HepG2 (cell line): ENCODE results near the gene IP6K3. TPM values are rescaled to one million over a fixed set of nuclear protein-coding genes. Genes with fewer than 3 reads are reported as not detected.

Experiments
- ATAC-seq: fragments of 200-7000 bp; cut with Tn5 transposase; 3 replicates; pipeline ENCODE4 v1.9.1; 2020; ENCODE audit warnings: mild to moderate bottlenecking, moderate library complexity
- BruUV-seq: library from RNA; stranded (reverse); fragments of 400-500 nt; replicated peaks from 2 replicates; lab custom pipeline; 2021; lab: Mats Ljungman, UMichigan
- CTCF ChIA-PET: fragments of 300-600 bp; formaldehyde crosslinking; extraction: SDS; loops from one replicate; lab custom pipeline; 2021; ENCODE audit warnings: low total read pairs, inconsistent platforms, low intra/inter-chr PET ratio; lab: Yijun Ruan, JAX
- POLR2A ChIA-PET: fragments of 350-600 bp; sonication (Branson Sonifier 250); formaldehyde crosslinking; loops from one replicate; lab custom pipeline; 2020; ENCODE audit warnings: antibody characterized with exemption, inconsistent platforms; lab: Yijun Ruan, JAX
- DNase-seq: peaks from one replicate; pipeline ENCODE4 v3.0.0-alpha.2; 2015; ENCODE audit warnings: low spot score
- FAIRE-seq: peaks from 3 replicates; lab custom pipeline; 2011; peaks lifted over from hg19 to GRCh38; lab: Jason Lieb, UNC
- H2AFZ ChIP-seq: one replicate; pipeline ENCODE4 v1.6.1; 2011; ENCODE audit warnings: low read length, inconsistent platforms
- H3K27ac ChIP-seq: fragments of 300-600 bp; 3 replicates; pipeline ENCODE4 v1.8.0; 2011; ENCODE audit warnings: mixed run types, mild to moderate bottlenecking, mixed read lengths, low read length, inconsistent platforms; ENCODE audit not compliant: insufficient read depth; ENCODE audit errors: extremely low read length
- H3K27me3 ChIP-seq, 2 experiments: fragments of 200-600 bp in 1 of 2; 2 replicates in 1 of 2; 3 replicates in 1 of 2; pipeline versions ENCODE4 v1.6.0 to v1.8.0; 2011; ENCODE audit warnings: low read length in 2 of 2, mild to moderate bottlenecking in 2 of 2, moderate library complexity in 2 of 2, inconsistent platforms in 1 of 2; ENCODE audit not compliant: insufficient read depth in 2 of 2, control insufficient read depth in 1 of 2
- H3K36me3 ChIP-seq, 2 experiments: fragments of 200-600 bp in 1 of 2; replicated peaks in 1 of 2; 2 replicates in 1 of 2; 3 replicates in 1 of 2; pipeline versions ENCODE4 v1.5.1 to v1.8.0; 2011; ENCODE audit warnings: low read length in 2 of 2, inconsistent platforms in 1 of 2; ENCODE audit not compliant: insufficient read depth in 2 of 2, control insufficient read depth in 1 of 2
- H3K4me1 ChIP-seq: 2 replicates; pipeline ENCODE4 v1.5.1; 2012; ENCODE audit warnings: low read length, inconsistent platforms; ENCODE audit not compliant: insufficient read depth
- H3K4me2 ChIP-seq: 2 replicates; pipeline ENCODE4 v1.6.0; 2011; ENCODE audit warnings: low read depth, low read length, inconsistent platforms
- H3K4me3 ChIP-seq, 3 experiments: fragments of 200-600 bp in 1 of 3; sonication (generic), shearing (Covaris generic) in 1 of 3; replicated peaks in 1 of 3; 2 replicates each; pipeline ENCODE4 v1.5.1; 2011 to 2016; ENCODE audit warnings: low read length in 3 of 3, inconsistent platforms in 2 of 3, low read depth in 2 of 3, mild to moderate bottlenecking in 2 of 3, control low read depth in 1 of 3, mixed read lengths in 1 of 3; ENCODE audit not compliant: insufficient read depth in 1 of 3
- H3K79me2 ChIP-seq: one replicate; pipeline ENCODE4 v1.6.1; 2011; ENCODE audit warnings: low read length, inconsistent platforms; ENCODE audit not compliant: insufficient read depth
- H3K9ac ChIP-seq: 2 replicates; pipeline ENCODE4 v1.6.0; 2011; ENCODE audit warnings: mild to moderate bottlenecking, low read depth, low read length, inconsistent platforms; ENCODE audit not compliant: insufficient read depth
- H3K9me3 ChIP-seq: 2 replicates; pipeline ENCODE4 v1.5.1; 2012; ENCODE audit warnings: mild to moderate bottlenecking, low read length
- H4K20me1 ChIP-seq: 2 replicates; pipeline ENCODE4 v1.6.0; 2011; ENCODE audit warnings: inconsistent platforms, mild to moderate bottlenecking, low read length, moderate library complexity; ENCODE audit not compliant: insufficient read depth
- FOSL2 ChIP-seq: sonication (generic); formaldehyde crosslinking; IDR thresholded peaks from 2 replicates; pipeline ENCODE4 v1.4.0; 2020; ENCODE audit warnings: missing genetic modification reagents
- POLR2AphosphoS5 ChIP-seq: IDR thresholded peaks from 2 replicates; pipeline ENCODE4 v1.6.1; 2012; ENCODE audit warnings: low read depth, low read length
- ZEB1 ChIP-seq: IDR thresholded peaks from 2 replicates; pipeline ENCODE4 v1.6.1; 2012; ENCODE audit warnings: mild to moderate bottlenecking, low read depth, inconsistent platforms; ENCODE audit not compliant: insufficient replicate concordance
- ZNF101 ChIP-seq: sonication (generic); formaldehyde crosslinking; IDR thresholded peaks from 2 replicates; pipeline ENCODE4 v1.4.0; 2020; ENCODE audit warnings: mild to moderate bottlenecking, low read depth, missing genetic modification reagents, borderline replicate concordance
- WGBS: methylation state at CpG from one replicate; pipeline ENCODE4 v1.1.6; 2017; ENCODE audit warnings: low lambda C conversion rate; 5-methylcytosine and 5-hydroxymethylcytosine counted together
- in situ Hi-C: cut with HindIII; loops from 2 replicates; pipeline ENCODE4 v1.10.0; 2017; ENCODE audit warnings: low pct_unique_long_range_greater_than_20kb; ENCODE audit not compliant: extremely low pct_ligation_motif_present
- intact Hi-C: fragments of 100-400 bp; cut with micrococcal nuclease; formaldehyde crosslinking; loops from one replicate; pipeline ENCODE4 v1.10.0; 2022; ENCODE audit not compliant: unreplicated experiment
- polyA plus RNA-seq, 8 experiments: library from polyadenylated mRNA; depleted of rRNA in 3 of 8; stranded (reverse) in 7 of 8; unstranded in 1 of 8; fragments of >200 nt; fragmentation: Illumina TruSeq in 4 of 8; extraction: Trizol in 4 of 8; gene quantifications; 2 replicates each; pipeline versions ENCODE4 v1.2.1 to v1.2.3, GENCODE V29; 2011 to 2016; ENCODE audit warnings: low read depth in 4 of 8, missing spikeins in 1 of 8, mixed read lengths in 1 of 8; ENCODE audit not compliant: insufficient read depth in 1 of 8
- total RNA-seq, 5 experiments: library from RNA; depleted of rRNA; stranded (reverse); fragments of >200 nt; fragmentation: Illumina TruSeq; extraction: Trizol; gene quantifications; 2 replicates each; pipeline ENCODE4 v1.2.3, GENCODE V29; 2016; ENCODE audit warnings: low read depth in 1 of 5
- TF ChIP-seq, protein P1 (sequence below): sonication (generic); formaldehyde crosslinking; conservative IDR thresholded peaks from 2 replicates; pipeline ENCODE4 v1.8.0; 2022; ENCODE audit warnings: mild to moderate bottlenecking, moderate library complexity, missing genetic modification reagents
- TF ChIP-seq, protein P2 (sequence below): sonication (generic); formaldehyde crosslinking; IDR thresholded peaks from 2 replicates; pipeline ENCODE4 v1.9.0; 2021; ENCODE audit warnings: mild to moderate bottlenecking, missing genetic modification reagents

IP6K3 gene
- total and polyA plus RNA-seq, 2 of the 13 experiments (the other 11 are each of a cell fraction or from before 2014, with no cell fraction given) = 0.11 to 0.18 TPM

DNA sequence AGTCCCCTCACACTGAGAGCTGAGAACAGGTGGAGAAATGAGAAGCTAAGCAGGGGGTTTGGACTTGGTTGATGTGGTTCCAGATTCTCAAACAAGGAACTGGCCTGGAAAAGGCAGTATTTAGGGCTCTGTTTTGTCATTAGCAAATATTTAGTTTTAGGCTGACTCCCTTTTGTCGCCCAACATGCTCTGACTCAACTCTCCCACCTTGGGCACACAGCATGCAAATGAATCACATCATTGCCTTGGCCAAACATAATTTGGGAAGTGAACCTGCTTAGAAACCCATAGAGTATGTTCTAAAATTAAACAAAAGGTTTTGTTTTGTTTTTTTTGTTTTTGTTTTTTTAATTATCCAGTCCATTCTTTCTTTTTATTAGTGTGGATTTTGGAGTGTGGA is 25.7 kb downstream of the IP6K3 start:
- Histone ChIP-seq H3K4me1 (peaks cover 19% of the 10 kb centered on the region), H3K4me3 (no peak overlapping the region)
- peak; percentile 60 for TF ChIP-seq FOSL2
- TF ChIP-seq, protein P1, sequence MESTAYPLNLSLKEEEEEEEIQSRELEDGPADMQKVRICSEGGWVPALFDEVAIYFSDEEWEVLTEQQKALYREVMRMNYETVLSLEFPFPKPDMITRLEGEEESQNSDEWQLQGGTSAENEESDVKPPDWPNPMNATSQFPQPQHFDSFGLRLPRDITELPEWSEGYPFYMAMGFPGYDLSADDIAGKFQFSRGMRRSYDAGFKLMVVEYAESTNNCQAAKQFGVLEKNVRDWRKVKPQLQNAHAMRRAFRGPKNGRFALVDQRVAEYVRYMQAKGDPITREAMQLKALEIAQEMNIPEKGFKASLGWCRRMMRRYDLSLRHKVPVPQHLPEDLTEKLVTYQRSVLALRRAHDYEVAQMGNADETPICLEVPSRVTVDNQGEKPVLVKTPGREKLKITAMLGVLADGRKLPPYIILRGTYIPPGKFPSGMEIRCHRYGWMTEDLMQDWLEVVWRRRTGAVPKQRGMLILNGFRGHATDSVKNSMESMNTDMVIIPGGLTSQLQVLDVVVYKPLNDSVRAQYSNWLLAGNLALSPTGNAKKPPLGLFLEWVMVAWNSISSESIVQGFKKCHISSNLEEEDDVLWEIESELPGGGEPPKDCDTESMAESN (CRISPR knock-in tag) = no peak
- TF ChIP-seq, all 625 proteins: peak for 1
- CTCF ChIA-PET = no interaction called here
- no peak for FAIRE-seq
- BruUV-seq = no TSS peak
- H3K79me2 ChIP-seq = no peaks in the 10 kb centered on the region
- no peaks in the 10 kb centered on the region for H3K9me3 ChIP-seq
- H4K20me1 ChIP-seq = no peaks in the 10 kb centered on the region
- H3K27me3 ChIP-seq = 0 out of 5 replicates have a peak, but pooled peaks cover 0 to 11% of the 10 kb centered on the region in 2 experiments
- no peaks in the 10 kb centered on the region for H3K36me3 ChIP-seq
- no peak for ATAC-seq
- in situ Hi-C loops = no loop called here
- no peak for DNase-seq
- no peak overlapping the region for H3K27ac ChIP-seq
- H3K4me2 ChIP-seq = no peak overlapping the region
- no peak overlapping the region for H3K9ac ChIP-seq
- intact Hi-C loops = no loop called here
- 15% methylated on average over 1 of the region's 1 CpG for WGBS
- no peak overlapping the region for H2AFZ ChIP-seq
- POLR2A ChIA-PET = interaction anchor here (1.8 kb wide), 1 partner anchor 10 kb away, joined by 9 read pairs; the partner anchor contains the start of gene UQCC2

GRCh38 chr6:33719326-33719987 is 27.2 kb downstream of the IP6K3 start:
- ATAC-seq = no peak
- Histone ChIP-seq H2AFZ (no peak overlapping the region), H3K4me1 (peaks cover 31% of the 10 kb centered on the region), H3K4me3 (no peak overlapping the region), H3K9me3 (no peaks in the 10 kb centered on the region), H3K79me2 (no peaks in the 10 kb centered on the region), H3K36me3 (no peaks in the 10 kb centered on the region), H3K4me2 (no peak overlapping the region), H3K27me3 (peaks cover 0 to 11% of the 10 kb centered on the region in 2 experiments; a peak in 1 of 5 replicates), H4K20me1 (no peaks in the 10 kb centered on the region), H3K27ac (no peak overlapping the region), H3K9ac (no peak overlapping the region)
- WGBS = 58% methylated on average over 11 of the region's 11 CpGs
- in situ Hi-C loops (no loop called here), intact Hi-C loops (no loop called here)
- ChIA-PET POLR2A (interaction anchor here (1.8 kb wide), 1 partner anchor 8 kb away, joined by 9 read pairs; the partner anchor contains the start of gene UQCC2), CTCF (no interaction called here)
- BruUV-seq = no TSS peak
- no peak for FAIRE-seq
- DNase-seq = no peak
- no peak for TF ChIP-seq POLR2AphosphoS5
- TF ChIP-seq, protein P2, sequence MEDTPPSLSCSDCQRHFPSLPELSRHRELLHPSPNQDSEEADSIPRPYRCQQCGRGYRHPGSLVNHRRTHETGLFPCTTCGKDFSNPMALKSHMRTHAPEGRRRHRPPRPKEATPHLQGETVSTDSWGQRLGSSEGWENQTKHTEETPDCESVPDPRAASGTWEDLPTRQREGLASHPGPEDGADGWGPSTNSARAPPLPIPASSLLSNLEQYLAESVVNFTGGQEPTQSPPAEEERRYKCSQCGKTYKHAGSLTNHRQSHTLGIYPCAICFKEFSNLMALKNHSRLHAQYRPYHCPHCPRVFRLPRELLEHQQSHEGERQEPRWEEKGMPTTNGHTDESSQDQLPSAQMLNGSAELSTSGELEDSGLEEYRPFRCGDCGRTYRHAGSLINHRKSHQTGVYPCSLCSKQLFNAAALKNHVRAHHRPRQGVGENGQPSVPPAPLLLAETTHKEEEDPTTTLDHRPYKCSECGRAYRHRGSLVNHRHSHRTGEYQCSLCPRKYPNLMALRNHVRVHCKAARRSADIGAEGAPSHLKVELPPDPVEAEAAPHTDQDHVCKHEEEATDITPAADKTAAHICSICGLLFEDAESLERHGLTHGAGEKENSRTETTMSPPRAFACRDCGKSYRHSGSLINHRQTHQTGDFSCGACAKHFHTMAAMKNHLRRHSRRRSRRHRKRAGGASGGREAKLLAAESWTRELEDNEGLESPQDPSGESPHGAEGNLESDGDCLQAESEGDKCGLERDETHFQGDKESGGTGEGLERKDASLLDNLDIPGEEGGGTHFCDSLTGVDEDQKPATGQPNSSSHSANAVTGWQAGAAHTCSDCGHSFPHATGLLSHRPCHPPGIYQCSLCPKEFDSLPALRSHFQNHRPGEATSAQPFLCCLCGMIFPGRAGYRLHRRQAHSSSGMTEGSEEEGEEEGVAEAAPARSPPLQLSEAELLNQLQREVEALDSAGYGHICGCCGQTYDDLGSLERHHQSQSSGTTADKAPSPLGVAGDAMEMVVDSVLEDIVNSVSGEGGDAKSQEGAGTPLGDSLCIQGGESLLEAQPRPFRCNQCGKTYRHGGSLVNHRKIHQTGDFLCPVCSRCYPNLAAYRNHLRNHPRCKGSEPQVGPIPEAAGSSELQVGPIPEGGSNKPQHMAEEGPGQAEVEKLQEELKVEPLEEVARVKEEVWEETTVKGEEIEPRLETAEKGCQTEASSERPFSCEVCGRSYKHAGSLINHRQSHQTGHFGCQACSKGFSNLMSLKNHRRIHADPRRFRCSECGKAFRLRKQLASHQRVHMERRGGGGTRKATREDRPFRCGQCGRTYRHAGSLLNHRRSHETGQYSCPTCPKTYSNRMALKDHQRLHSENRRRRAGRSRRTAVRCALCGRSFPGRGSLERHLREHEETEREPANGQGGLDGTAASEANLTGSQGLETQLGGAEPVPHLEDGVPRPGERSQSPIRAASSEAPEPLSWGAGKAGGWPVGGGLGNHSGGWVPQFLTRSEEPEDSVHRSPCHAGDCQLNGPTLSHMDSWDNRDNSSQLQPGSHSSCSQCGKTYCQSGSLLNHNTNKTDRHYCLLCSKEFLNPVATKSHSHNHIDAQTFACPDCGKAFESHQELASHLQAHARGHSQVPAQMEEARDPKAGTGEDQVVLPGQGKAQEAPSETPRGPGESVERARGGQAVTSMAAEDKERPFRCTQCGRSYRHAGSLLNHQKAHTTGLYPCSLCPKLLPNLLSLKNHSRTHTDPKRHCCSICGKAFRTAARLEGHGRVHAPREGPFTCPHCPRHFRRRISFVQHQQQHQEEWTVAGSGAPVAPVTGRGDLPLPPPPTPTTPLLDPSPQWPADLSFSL = no peak
- TF ChIP-seq ZNF101 (CRISPR knock-in tag) = no peak
- TF ChIP-seq ZEB1 = no peak
